NCI-H1092 treated with DMSO at 0.1 percent for 48 hours (cell line): Measurements from ENCODE around the gene ZCWPW1.

Experiments used
- DNase-seq: peaks from one replicate; lab custom pipeline; 2025; lab: John Stamatoyannopoulos, UW

ZCWPW1 gene

DNA sequence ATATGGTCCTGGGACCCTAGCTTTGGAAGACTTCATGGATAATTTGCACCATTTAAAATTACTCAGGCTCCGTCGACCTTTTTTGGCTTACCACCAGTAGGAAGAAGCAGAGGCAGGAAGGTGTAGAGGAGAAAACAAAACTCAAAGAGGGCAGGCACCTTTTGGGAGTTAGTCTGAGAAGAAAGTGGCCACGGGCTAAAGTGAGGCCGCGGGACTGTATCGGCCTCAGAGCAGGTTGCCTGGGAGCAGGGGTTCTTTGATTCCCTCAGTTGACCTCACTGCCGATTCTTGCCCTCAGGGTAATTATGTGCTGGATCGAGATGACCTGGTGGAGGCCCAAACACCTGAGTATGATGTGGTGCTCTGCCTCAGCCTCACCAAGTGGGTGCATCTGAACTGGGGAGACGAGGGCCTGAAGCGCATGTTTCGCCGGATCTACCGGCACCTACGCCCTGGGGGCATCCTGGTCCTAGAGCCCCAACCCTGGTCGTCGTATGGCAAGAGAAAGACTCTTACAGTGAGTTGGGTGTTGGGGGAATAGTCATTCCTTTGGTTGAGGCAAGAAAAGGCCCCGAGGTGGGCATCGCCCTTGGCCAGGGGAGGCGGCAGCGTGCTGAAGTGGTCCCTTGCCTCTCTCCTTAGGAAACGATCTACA, 4.2 kb upstream of the ZCWPW1 start:
- no peak for DNase-seq

DNA sequence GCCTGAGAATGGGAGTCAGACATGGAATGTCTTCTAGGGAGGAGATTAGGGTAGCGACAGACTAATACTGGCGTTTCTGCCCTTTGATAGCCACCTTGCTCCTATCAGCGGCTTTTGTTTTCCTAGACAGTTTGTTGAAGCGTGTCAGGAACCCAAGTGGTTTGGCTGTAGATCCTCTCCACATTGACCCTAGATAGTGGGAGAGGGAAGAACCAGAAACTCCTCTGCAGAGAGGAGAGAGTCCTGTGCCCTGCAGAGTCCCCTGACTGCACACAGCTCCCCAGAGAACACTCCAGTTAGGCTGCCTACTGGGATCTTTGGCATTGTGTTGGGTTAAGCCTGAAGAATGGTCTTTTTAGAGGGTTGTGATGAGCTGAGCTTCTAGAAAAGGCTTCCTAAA, 3.5 kb upstream of the ZCWPW1 start:
- DNase-seq, result no peak

DNA sequence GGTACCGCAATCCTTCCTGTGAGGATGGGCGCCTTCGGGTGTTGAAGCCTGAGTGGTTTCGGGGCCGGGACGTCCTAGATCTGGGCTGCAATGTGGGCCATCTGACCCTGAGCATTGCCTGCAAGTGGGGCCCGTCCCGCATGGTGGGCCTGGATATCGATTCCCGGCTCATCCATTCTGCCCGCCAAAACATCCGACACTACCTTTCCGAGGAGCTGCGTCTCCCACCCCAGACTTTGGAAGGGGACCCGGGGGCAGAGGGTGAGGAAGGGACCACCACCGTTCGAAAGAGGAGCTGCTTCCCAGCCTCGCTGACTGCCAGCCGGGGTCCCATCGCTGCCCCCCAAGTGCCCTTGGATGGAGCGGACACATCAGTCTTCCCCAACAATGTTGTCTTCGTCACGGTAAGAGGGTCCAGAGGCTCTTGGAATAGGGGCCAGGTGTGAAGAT, 2.8 kb upstream of the ZCWPW1 start:
- DNase-seq, result no peak

DNA sequence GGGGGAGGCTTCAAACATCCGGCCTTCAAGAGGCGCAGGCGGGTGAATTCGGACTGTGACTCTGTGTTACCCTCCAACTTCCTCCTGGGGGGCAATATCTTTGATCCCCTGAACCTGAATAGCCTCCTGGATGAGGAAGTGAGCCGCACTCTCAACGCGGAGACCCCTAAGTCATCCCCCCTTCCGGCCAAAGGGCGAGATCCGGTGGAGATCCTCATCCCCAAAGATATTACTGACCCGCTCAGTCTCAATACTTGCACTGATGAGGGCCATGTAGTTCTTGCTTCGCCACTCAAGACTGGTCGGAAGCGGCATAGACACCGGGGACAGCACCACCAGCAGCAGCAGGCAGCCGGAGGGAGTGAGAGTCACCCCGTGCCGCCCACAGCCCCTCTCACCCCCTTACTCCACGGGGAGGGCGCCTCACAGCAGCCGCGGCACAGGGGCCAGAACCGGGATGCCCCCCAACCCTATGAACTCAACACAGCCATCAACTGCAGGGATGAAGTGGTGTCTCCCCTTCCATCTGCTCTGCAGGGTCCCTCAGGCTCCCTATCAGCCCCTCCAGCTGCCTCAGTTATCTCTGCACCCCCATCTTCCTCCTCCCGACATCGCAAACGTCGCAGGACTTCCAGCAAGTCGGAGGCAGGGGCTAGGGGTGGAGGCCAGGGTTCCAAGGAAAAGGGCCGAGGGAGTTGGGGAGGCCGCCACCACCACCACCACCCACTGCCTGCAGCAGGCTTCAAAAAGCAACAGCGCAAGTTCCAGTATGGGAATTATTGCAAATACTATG, 2.2 kb upstream of the ZCWPW1 start:
- DNase-seq, result no peak

DNA sequence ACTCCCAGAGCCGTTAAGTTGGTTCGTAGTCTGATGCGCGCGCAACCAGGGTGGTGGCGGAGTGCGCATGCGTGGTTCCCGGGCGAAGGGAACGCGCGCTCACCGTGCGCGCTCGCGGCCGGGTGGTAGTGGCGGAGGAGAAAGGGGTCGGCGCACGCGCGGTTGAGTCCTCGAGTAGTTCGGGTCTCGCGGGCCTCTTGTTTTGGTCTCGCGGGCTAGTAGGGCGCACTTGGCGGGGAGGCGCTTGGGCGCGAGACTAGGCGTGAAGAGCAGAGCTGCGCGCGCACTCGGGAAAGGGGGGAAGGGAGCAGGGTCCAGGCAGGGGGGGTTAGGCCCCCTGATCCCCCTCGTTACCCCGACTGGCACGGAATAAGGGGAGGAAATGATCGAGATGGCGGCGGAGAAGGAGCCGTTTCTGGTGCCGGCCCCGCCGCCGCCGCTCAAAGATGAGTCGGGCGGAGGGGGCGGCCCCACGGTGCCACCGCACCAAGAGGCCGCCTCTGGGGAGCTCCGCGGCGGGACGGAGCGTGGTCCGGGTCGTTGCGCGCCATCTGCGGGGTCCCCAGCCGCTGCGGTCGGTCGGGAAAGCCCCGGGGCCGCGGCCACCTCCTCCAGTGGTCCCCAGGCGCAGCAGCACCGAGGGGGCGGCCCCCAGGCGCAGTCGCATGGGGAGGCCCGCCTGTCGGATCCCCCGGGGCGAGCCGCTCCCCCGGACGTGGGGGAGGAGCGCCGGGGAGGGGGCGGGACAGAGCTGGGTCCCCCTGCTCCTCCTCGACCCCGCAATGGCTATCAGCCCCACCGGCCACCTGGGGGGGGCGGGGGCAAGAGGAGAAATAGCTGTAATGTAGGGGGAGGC, 1.4 kb upstream of the ZCWPW1 start, which contains the start of gene MEPCE:
Gene MEPCE (plus strand): TSS at position 195 of the 856 bp plus-strand sequence. CDS start 188 bp downstream, at position 383.
- peak; percentile 99 for DNase-seq

DNA sequence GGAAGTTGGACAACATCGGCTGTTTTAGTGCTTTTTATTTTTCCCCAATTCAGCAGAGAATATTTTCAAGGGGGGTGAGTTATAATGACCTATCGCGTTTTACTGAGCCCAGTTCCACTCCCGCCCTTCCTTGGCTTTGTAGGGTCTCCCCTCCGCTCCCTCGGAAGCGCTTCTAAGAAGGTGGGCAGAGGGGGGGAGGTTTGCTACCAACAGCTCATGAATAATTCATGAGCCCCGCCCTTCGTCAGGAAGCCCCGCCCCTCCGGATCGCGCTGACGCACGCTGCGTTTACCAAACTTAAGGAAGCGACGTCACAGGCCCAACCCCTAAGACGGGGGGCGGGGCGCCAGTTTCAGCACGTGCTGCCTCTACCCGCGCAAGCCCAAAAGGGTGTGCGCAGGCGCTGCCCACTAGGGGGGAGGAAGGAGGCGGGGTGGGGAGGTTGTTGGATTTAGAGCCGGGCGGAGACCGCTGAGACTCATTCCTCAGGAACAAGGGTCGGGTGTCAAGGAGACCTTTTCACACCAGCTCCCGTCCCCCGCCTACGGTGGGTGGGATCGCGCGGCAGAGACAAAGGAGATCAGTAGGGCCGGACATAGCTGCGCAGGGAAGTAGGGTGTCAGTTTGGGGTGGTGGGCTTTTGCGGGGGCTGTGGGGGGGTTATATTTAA, 599 bp upstream of the ZCWPW1 start:
- peak; percentile 100 for DNase-seq

DNA sequence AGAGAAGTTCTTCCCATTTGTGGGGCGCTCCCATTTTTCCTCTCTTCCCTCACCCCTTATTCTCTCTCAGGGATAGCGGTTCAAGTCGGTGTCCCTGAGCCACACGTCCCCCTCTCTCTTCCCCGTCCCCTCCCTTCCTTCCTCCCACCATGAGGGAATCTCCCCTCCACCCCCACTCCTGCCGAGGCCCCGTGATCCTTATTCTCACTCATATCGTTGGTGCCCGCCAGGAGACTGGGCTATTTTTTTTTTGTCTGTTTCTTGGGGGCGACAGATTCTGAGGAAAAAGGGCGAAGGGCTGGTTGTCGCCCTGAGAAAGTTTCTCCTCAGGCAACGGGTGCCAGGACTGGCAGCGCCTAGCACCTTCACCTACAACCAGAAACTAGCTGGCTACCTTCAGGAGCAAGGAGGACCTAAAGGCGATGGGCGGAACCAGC, 723 bp downstream of the ZCWPW1 start:
- DNase-seq, result no peak

DNA sequence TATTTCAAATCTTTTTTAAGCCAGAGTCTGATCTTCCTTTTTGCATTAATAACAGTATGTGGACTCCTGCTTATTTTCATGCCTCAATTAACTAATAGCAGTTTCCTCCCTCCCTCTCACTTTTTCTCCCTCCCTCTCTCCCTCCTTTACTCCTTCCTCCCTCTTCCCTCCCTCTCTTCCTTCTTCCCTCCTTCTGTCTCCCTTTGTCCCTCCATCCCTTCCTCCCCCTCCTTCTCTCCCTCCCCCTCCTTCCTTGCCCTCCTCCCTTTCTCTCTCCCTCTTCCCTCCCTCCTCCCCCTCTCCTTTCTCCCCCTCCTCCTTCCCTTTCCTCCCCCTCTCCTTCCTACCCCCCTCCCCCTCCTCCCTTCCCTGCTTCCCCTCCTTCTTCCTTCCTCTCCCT, 2.0 kb downstream of the ZCWPW1 start:
- no peak for DNase-seq

DNA sequence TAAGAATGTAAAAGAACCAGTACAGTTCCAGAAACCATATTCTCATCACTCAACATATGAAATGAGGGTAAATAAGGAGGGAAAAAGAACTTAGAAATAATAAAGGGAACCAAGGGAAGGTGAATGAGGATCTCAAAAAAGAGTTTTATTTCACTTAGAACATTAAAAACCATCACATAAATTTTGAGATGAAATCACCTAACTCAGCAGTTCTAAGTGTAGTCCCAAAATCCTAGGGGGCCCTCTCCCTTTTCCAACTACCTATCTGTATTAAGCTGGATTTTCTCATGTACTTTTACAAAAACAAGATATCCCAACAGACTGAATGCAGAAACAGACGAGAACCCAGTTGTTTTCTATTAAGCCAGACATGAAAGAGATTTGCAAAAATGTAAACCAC, 3.2 kb downstream of the ZCWPW1 start:
- DNase-seq, result no peak

DNA sequence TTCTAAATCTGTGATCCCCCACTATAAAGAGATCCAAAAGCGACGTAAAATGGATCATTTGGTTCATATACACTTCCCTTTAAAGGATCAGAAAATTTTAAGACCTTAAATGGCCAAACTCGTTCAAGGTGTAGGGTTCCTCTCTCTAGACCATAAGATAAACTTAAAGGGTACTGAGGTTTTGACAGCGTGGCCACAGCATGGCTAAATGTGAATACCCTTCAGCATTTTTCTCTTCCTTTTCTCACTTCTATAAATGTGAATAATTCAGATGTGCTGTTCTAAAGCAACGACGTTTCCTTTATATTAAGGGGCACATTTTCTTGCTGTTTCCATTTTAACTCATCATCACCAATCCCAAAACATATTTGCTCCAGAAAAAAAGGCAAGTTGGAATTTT, 5.2 kb downstream of the ZCWPW1 start:
- no peak for DNase-seq

DNA sequence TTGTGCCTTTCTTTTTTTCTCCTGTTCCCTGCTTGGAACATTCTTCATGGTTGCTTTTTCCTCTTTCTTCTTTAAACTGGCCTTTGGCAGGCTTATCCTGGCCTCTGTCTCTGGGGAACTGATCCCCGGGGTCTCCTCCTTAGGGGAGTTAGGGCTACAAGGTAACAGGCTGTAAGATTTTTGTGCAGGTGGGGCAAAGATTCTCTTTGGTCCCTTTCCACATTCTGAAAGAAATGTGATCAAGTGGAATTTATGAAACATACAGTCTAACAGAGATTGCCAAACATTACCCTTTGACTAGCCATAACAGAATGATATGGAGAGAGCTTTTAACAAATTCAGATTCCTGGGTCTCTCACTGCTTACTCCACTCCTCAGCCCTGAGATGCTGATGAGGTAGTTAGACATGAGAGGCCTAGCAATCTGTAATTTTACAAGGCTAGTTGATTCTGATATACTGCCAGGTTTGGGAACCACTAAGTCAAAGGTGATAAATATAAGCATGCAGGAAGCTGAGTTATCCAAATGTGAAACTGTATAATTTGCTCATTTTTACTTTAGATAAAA, 8.8 kb downstream of the ZCWPW1 start:
- no peak for DNase-seq

DNA sequence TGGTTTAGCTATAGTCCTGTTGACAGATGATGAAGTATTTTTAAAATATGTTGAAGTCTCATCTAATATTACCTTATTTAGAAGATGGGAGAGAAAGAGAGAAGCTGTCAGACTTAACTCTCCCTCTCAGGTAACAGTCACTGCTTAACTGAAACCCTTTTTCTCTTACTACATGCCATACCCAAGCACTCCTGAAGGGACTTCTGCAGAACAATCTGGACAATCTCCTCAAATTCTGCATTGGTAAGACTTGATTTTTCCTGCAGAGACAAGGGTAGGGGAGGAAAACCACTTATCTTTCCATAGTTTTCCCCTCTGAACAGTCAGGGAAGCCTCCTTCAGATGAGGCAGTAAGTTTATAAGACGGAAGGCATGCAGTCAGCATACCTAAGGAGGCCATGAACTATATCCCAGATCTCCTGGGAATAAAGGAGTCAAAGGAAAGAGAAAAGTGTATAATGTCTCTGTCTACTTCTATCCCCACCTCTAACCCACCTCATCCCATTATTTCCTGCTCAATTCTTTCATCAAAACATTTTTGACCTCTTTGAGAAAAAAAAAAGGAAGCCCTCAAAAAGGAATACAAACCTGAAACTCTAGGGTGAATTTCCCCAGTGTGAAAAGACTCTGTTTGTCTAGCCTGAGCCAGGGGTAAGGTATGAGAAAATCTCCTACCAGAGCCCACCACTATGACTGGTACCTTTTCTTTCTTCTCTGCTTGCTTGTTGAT, 9.4 kb downstream of the ZCWPW1 start:
- DNase-seq, result no peak

DNA sequence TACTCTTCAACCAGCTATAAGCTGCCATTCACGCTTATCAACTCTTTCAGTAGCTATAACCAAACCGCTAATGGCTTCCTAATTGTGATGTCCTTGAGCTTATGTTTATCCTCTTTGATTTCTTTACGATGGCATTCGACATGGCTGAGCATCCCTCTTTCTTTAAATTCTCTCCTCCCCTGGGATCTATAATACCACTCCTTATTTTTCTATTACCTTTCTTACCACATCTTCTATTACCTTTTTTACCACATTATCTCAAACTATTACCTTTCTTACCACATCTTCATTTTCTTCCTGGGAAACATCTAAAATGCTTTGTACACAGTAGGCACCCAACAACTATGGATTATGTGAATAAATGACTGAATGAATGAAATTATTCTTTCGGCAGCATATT, 13.1 kb downstream of the ZCWPW1 start:
- no peak for DNase-seq

DNA sequence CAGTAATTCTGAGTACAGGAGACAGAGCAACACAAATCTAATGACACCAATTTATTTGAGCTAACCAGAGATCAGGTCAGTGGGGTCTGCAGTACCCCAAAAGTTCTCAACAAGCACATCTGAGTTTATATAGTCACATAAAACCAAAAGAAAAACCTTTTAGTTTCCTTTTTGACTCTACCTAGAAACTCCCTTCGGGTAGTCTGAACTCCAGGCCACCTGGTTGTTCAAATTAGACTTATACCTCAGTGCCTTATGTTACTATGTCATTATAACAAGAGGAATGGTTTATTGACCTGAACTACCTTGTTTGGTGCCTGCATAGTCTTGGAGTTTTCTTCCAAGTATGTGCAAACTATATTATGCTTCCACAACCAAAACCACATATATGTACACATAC, 14.6 kb downstream of the ZCWPW1 start:
- DNase-seq, result no peak

DNA sequence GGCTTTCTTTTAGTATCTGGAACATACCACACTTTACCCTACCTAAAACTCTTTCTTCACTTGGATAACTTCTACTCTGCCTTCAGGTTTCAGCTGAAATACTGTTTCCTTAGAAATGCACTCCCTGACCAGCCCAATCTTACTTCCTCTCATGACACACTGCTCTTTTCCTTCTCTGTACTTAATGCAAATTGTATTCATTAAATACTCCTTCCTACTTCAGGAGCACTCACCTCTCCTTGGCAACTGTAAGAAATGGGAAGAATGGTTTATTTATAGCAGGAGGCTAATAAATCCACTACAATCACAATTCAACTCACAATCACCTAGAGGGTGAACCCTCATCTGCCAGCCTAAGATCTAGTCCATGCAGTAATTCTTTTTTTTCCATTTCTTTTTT, 15.2 kb downstream of the ZCWPW1 start:
- DNase-seq, result no peak

DNA sequence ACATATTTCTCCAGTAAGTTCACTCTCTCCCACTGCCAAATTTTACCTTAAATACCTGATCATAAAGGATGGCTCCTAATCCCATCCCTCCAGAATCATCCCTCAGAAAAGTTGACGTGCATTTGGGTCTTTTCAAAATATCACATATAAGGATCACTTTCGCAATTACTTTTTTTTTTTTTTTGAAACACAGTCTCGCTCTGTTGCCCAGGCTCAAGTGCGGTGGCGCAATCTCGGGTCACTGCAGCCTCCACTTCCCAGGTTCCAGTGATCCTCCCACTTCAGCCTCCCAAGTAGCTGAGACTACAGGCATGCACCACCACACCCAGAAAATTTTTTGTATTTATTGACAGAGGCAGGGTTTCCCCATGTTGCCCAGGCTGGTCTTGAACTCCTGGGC, 17.4 kb downstream of the ZCWPW1 start:
- DNase-seq, result no peak

DNA sequence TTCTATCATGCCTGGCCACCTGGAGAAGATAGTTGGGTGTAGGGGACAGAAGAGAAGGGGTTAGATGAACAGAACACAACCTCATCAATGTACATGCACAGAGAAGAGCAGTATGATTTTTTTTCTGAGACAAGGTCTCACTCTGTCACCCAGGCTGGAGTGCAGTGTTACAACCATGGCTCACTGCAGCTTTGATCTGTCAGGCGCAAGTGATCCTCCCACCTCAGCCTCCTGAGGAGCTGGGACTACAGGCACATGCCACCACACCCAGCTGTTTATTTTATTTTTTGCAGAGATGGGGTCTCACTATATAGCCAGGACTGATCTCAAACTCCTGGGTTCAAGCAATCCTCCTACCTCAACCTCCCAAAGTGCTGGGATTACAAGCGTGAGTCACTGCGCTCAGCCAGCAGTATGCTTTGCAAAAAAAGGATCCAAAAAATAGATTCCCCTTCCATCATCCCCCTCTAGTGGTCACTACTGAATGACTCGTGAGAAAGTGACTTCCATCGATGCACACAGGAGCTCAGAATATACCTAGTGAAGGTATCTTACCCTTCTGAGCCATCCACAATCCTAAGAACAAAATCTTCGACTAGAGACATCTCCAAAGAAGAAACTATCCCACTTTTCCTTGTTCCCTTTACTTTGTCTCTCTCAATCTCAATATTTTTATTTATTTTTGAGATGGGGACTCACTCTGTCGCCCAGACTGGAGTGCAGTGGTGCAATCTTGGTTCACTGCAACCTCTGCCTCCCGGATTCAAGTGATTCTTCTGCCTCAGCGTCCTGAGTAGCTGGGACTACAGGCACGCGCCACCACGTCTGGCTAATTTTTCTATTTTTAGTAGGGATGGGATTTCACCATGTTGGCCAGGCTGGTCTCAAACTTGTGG, 21.0 kb downstream of the ZCWPW1 start:
- DNase-seq, result peak; percentile 22

DNA sequence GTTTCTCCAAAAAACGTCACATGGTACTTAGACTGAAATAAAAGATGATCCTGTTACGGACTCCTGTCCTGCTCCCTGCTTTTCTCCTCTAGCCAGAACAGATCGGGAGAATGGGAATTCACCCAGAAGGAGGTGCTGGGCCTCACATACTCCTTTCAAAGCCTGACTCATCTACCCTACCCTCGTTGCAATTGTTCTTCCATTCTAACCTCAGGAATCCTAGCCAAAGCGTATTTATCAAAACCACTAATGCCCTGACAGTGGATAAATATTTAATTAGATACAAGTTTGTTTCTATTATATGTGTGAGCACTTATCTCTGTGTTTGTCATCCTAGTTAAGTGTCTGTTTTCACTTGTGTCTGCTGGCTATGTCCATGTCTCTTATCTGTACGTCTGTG, 21.7 kb downstream of the ZCWPW1 start:
- no peak for DNase-seq

DNA sequence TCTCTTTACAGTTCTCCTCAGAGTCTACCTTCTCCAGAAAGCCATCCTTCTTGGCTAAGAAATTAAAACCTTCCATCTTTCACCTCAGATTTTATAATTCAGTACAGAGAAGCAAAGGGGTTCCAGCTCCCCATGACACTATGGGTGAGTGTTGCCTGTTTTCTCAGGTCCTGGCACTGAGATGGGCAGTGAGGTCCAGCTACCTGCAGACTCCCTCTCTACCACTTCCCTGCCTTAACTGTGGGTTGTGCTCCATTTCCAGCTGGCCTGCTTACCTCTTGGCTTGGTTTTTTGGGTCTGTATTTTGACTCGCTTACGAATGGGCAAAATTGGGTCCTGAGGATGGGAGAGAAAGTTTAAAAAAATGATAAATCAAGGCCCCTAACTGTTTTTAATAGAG, 26.3 kb downstream of the ZCWPW1 start:
- DNase-seq, result no peak

DNA sequence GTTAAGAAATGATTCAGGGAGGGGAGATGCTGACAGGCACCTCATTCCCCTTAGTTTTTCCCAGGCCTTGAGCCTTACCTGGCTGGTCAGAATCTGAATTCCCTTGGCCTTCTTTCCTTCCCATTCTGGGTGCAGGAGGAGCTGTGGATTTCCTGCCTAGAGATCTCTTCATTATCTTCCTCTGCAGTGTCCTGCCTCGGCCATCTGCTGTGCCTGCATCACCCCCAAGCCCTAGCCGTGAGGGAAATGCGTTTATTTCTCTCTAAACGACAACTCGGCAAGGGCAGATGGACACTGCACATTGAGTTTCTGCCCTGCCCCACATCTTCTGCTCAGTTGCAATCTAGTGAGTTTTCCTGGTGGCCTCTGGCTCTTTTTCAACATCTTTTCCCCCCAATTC, 26.7 kb downstream of the ZCWPW1 start:
- DNase-seq, result no peak
